ENCODE data around the gene SPRED2.
A peak's percentile ranks its signal among the peaks of the same experiment; 100 is the strongest.

Gene SPRED2

GRCh38 chr2:65438137-65438899 is 5.9 kb upstream of the SPRED2 start:
- no peak for DNase-seq

GRCh38 chr2:65437392-65438135 is 5.2 kb upstream of the SPRED2 start:
- no peak for DNase-seq

GRCh38 chr2:65436824-65437221 is 4.4 kb upstream of the SPRED2 start:
- peak in 1 of 2 experiments; percentile 30 for DNase-seq

GRCh38 chr2:65436169-65436823 is 3.9 kb upstream of the SPRED2 start:
- peak; percentile 50 to 63 for DNase-seq

GRCh38 chr2:65435625-65436168 is 3.3 kb upstream of the SPRED2 start:
- peak; percentile 64 to 68 for DNase-seq

GRCh38 chr2:65434592-65435241 is 2.3 kb upstream of the SPRED2 start:
- DNase-seq = peak in 1 of 2 experiments; percentile 1

GRCh38 chr2:65431421-65432226 is 775 bp downstream of the SPRED2 start:
- DNase-seq = peak; percentile 16 to 69

- DNase-seq = peak; percentile 58 to 80
Measured at GRCh38 chr2:65430603-65431420, 1.6 kb downstream of the SPRED2 start.

GRCh38 chr2:65429786-65430602 is 2.4 kb downstream of the SPRED2 start:
- peak; percentile 62 to 78 for DNase-seq

- no peak for DNase-seq
Measured at GRCh38 chr2:65427532-65427931, 4.9 kb downstream of the SPRED2 start.

GRCh38 chr2:65425276-65425675 is 7.1 kb downstream of the SPRED2 start:
- no peak for DNase-seq

- DNase-seq = no peak
Measured at GRCh38 chr2:65424391-65424790, 8.0 kb downstream of the SPRED2 start.

- no peak for DNase-seq
Measured at GRCh38 chr2:65421432-65421748, 11.0 kb downstream of the SPRED2 start.

- no peak for DNase-seq
Measured at GRCh38 chr2:65420712-65421431, 11.5 kb downstream of the SPRED2 start.

- DNase-seq = no peak
Measured at GRCh38 chr2:65417509-65418085, 14.8 kb downstream of the SPRED2 start.

GRCh38 chr2:65416945-65417344 is 15.5 kb downstream of the SPRED2 start:
- DNase-seq = no peak

- DNase-seq = no peak
Measured at GRCh38 chr2:65416321-65416720, 16.1 kb downstream of the SPRED2 start.

- no peak for DNase-seq
Measured at GRCh38 chr2:65415091-65415490, 17.3 kb downstream of the SPRED2 start.

- DNase-seq = no peak
Measured at GRCh38 chr2:65413610-65414009, 18.8 kb downstream of the SPRED2 start.

All from NCI-H524 (cell line).